A549 (cell line): ENCODE results near the gene SLC44A2. TPM values are rescaled to one million over a fixed set of nuclear protein-coding genes. Genes with fewer than 3 reads are reported as not detected.

Experiments used
- ATAC-seq, 2 experiments: fragments of 200-7000 bp in 1 of 2; fragments of >200 bp in 1 of 2; cut with Nextera tagmentation in 1 of 2; cut with Tn5 transposase in 1 of 2; 3 replicates each; pipeline versions ENCODE4 v1.8.0 to v1.9.1; 2018 to 2020; ENCODE audit warnings: mild to moderate bottlenecking in 1 of 2, moderate library complexity in 1 of 2
- CTCF ChIA-PET: fragments of 300-600 bp; sonication (Branson Sonifier 250); formaldehyde crosslinking; extraction: SDS; loops from one replicate; lab custom pipeline; 2021; ENCODE audit warnings: antibody characterized with exemption, inconsistent platforms; lab: Yijun Ruan, JAX
- POLR2A ChIA-PET: fragments of 350-600 bp; formaldehyde crosslinking; extraction: SDS; loops from one replicate; lab custom pipeline; 2021; ENCODE audit warnings: antibody characterized with exemption, inconsistent platforms; lab: Yijun Ruan, JAX
- DNase-seq, 2 experiments: peaks; one replicate each; pipeline versions ENCODE4 v3.0.0 to v3.0.0-alpha.2; 2011 to 2016; ENCODE audit warnings: low read depth in 1 of 2, low spot score in 1 of 2
- FAIRE-seq: peaks from 2 replicates; lab custom pipeline; 2011; peaks lifted over from hg19 to GRCh38; lab: Jason Lieb, UNC
- H3K27ac ChIP-seq, 2 experiments: fragments of >200 bp; sonication (Bioruptor Twin); formaldehyde crosslinking; 3 replicates each; pipeline ENCODE4 v1.5.1; 2016 to 2017
- H3K4me1 ChIP-seq: fragments of >200 bp; sonication (Bioruptor Twin); formaldehyde crosslinking; 3 replicates; pipeline ENCODE4 v1.6.1; 2016
- H3K4me2 ChIP-seq: fragments of >200 bp; sonication (Bioruptor Twin); formaldehyde crosslinking; 3 replicates; pipeline ENCODE4 v1.6.1; 2016
- H3K4me3 ChIP-seq: fragments of >200 bp; sonication (Bioruptor Twin); formaldehyde crosslinking; 3 replicates; pipeline ENCODE4 v1.5.1; 2016
- H3K9me3 ChIP-seq: fragments of >200 bp; sonication (Bioruptor Twin); formaldehyde crosslinking; 3 replicates; pipeline ENCODE4 v1.6.1; 2016
- CBX8 ChIP-seq: fragments of 200-600 bp; sonication (generic); IDR thresholded peaks from 2 replicates; pipeline ENCODE4 v1.6.1; 2016
- ESRRA ChIP-seq: fragments of 150-350 bp; IDR thresholded peaks from 2 replicates; pipeline ENCODE4 v1.6.1; 2014; ENCODE audit warnings: mild to moderate bottlenecking, low read length, borderline replicate concordance
- FOSB ChIP-seq: fragments of 250-450 bp; sonication (Bioruptor Pico); IDR thresholded peaks from 2 replicates; pipeline ENCODE4 v1.5.0; 2020; ENCODE audit warnings: mild to moderate bottlenecking, moderate library complexity
- FOXS1 ChIP-seq: fragments of 250-450 bp; sonication (Bioruptor Pico); IDR thresholded peaks from 2 replicates; pipeline ENCODE4 v1.5.0; 2020; ENCODE audit warnings: mild to moderate bottlenecking, moderate library complexity
- GATA3 ChIP-seq: IDR thresholded peaks from 2 replicates; pipeline ENCODE4 v1.6.1; 2012; ENCODE audit warnings: borderline replicate concordance
- HDAC2 ChIP-seq: fragments of 200-600 bp; sonication (generic); IDR thresholded peaks from 2 replicates; pipeline ENCODE4 v1.6.1; 2016
- HEYL ChIP-seq: fragments of 250-450 bp; sonication (Bioruptor Pico); IDR thresholded peaks from 2 replicates; pipeline ENCODE4 v1.8.0; 2021; ENCODE audit warnings: mild to moderate bottlenecking, moderate library complexity
- KDM5A ChIP-seq: fragments of 200-600 bp; sonication (generic); IDR thresholded peaks from 2 replicates; pipeline ENCODE4 v1.6.1; 2016; ENCODE audit warnings: antibody characterized with exemption, mild to moderate bottlenecking
- MAZ ChIP-seq: fragments of 150-350 bp; IDR thresholded peaks from 2 replicates; pipeline ENCODE4 v1.6.1; 2014; ENCODE audit warnings: antibody characterized with exemption, low read depth, low read length, borderline replicate concordance
- NR3C1 ChIP-seq: fragments of >200 bp; sonication (Bioruptor Twin); formaldehyde crosslinking; IDR thresholded peaks from 3 replicates; pipeline ENCODE4 v1.6.1; 2017
- POLR2AphosphoS2 ChIP-seq: conservative IDR thresholded peaks from 2 replicates; pipeline ENCODE4 v1.6.1; 2012; ENCODE audit warnings: low read length, improper control_type of control experiment, inconsistent platforms
- RARB ChIP-seq: fragments of 250-450 bp; sonication (Bioruptor Pico); IDR thresholded peaks from 2 replicates; pipeline ENCODE4 v1.8.0; 2021; ENCODE audit warnings: mild to moderate bottlenecking, moderate library complexity
- RCOR1 ChIP-seq: fragments of 150-350 bp; IDR thresholded peaks from 2 replicates; pipeline ENCODE4 v1.6.1; 2014; ENCODE audit warnings: antibody characterized with exemption, low read length, low read depth
- RNF2 ChIP-seq: fragments of 200-600 bp; sonication (generic); IDR thresholded peaks from 2 replicates; pipeline ENCODE4 v1.6.1; 2016; ENCODE audit warnings: low read depth, mild to moderate bottlenecking, antibody characterized with exemption, moderate library complexity, borderline replicate concordance
- TP53 ChIP-seq: fragments of 250-450 bp; sonication (Bioruptor Pico); IDR thresholded peaks from 2 replicates; pipeline ENCODE4 v1.5.0; 2021; ENCODE audit warnings: mild to moderate bottlenecking, moderate library complexity
- WGBS: methylation state at CpG from one replicate; pipeline ENCODE4 v1.1.6; 2017; ENCODE audit errors: missing lambda C conversion rate; 5-methylcytosine and 5-hydroxymethylcytosine counted together
- polyA plus RNA-seq, 4 experiments: library from polyadenylated mRNA; depleted of rRNA in 3 of 4; stranded (reverse); fragments of >200 nt; fragmentation: RNase III in 1 of 4; extraction: RNeasy Plus Mini Kit Qiagen cat#74134 plus additional on column Dnase treatment in 1 of 4; gene quantifications; 2 replicates in 3 of 4; 3 replicates in 1 of 4; pipeline ENCODE4 v1.2.3, GENCODE V29; 2011 to 2017
- TF ChIP-seq, protein P1 (sequence below): fragments of 250-450 bp; sonication (Bioruptor Pico); IDR thresholded peaks from 2 replicates; pipeline ENCODE4 v1.5.0; 2020; ENCODE audit warnings: low read depth, mild to moderate bottlenecking, moderate library complexity
- TF ChIP-seq, protein P2 (sequence below): IDR thresholded peaks from 2 replicates; pipeline ENCODE4 v1.6.1; 2012
- TF ChIP-seq, protein P3 (sequence below): fragments of >200 bp; sonication (Bioruptor Twin); formaldehyde crosslinking; IDR thresholded peaks from 3 replicates; pipeline ENCODE4 v1.5.1; 2016
- TF ChIP-seq, protein P4 (sequence below): fragments of >200 bp; sonication (Bioruptor Twin); formaldehyde crosslinking; IDR thresholded peaks from 3 replicates; pipeline ENCODE4 v1.6.1; 2016
- TF ChIP-seq, protein P5 (sequence below): IDR thresholded peaks from 2 replicates; pipeline ENCODE4 v1.6.1; 2012; ENCODE audit warnings: low read depth, borderline replicate concordance
- TF ChIP-seq, protein P6 (sequence below): IDR thresholded peaks from 2 replicates; pipeline ENCODE4 v1.6.1; 2012
- TF ChIP-seq, protein P7 (sequence below): fragments of 450-650 bp; IDR thresholded peaks from 2 replicates; pipeline ENCODE4 v1.6.1; 2014; ENCODE audit warnings: antibody characterized with exemption

Gene SLC44A2
- polyA plus RNA-seq, 2 of the 4 experiments (the other 2 are of a cell fraction) = 8.3 TPM

DNA sequence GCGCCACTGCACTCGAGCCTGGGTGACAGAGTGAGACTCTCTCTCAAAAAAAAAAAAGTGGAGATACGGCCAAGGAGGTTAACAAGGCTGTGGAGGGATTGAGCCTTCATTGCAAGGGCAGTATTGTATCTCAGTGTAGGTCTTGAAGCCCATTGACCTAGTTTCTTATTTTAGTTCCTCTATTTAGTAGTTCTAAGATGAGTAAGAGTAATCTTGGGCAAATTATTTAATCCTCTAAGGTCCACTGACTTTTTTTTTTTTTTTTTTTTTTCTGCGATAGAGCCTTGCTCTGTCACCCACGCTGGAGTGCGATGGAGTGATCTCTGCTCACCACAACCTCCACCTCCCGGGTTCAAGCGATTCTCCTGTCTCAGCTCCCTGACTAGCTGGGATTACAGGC, 14.5 kb downstream of the SLC44A2 start:
- POLR2A ChIA-PET = no interaction called here
- WGBS = 83% methylated on average over 8 of the region's 8 CpGs

DNA sequence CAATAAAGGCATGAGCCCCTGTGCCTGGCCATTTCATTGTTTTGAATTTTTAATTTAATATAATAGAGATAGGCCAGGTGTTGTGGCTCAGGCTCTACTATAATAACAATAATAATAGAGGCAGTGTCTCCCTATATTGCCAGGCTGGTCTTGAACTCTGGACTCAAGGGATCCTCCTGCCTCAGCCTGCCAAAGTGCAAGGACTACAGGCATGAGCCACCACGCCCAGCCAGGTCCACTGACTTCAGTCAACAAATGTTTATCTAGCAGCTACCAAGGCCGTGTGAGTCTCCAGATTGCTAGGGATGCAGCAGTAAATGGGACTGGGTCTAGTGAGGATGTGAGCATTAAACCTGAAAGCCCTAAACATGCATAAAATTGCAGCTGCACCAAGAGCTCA, 15.0 kb downstream of the SLC44A2 start:
- ChIA-PET CTCF (interaction anchor here (0.6 to 11.3 kb wide), 4 partner anchors 37 to 129 kb away, joined by 3 to 296 read pairs (median 3); no protein-coding TSS in a partner anchor), POLR2A (no interaction called here)
- ATAC-seq = no peak
- DNase-seq = no peak
- FAIRE-seq = no peak
- no peaks in the 10 kb centered on the region for H3K9me3 ChIP-seq
- H3K27ac ChIP-seq = no peak overlapping the region
- no peak overlapping the region for H3K4me2 ChIP-seq
- TF ChIP-seq, protein P1, sequence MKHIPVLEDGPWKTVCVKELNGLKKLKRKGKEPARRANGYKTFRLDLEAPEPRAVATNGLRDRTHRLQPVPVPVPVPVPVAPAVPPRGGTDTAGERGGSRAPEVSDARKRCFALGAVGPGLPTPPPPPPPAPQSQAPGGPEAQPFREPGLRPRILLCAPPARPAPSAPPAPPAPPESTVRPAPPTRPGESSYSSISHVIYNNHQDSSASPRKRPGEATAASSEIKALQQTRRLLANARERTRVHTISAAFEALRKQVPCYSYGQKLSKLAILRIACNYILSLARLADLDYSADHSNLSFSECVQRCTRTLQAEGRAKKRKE = no peak
- H3K4me1 ChIP-seq = no peaks in the 10 kb centered on the region
- WGBS = 26% methylated on average over 2 of the region's 2 CpGs
- H3K4me3 ChIP-seq = no peak overlapping the region

More for the DNA sequence above, 14.5 kb downstream of the SLC44A2 start:
- DNase-seq = no peak
- Histone ChIP-seq H3K4me3 (no peak overlapping the region), H3K4me2 (no peak overlapping the region), H3K9me3 (no peaks in the 10 kb centered on the region), H3K4me1 (no peaks in the 10 kb centered on the region)
- no peak for FAIRE-seq
- ATAC-seq = no peak
- TF ChIP-seq, protein P2, sequence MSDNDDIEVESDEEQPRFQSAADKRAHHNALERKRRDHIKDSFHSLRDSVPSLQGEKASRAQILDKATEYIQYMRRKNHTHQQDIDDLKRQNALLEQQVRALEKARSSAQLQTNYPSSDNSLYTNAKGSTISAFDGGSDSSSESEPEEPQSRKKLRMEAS = no peak
- TF ChIP-seq HDAC2 (no peak), HEYL (CRISPR knock-in tag) (no peak), GATA3 (no peak), NR3C1 (no peak), POLR2AphosphoS2 (no peak)
- TF ChIP-seq, protein P3, sequence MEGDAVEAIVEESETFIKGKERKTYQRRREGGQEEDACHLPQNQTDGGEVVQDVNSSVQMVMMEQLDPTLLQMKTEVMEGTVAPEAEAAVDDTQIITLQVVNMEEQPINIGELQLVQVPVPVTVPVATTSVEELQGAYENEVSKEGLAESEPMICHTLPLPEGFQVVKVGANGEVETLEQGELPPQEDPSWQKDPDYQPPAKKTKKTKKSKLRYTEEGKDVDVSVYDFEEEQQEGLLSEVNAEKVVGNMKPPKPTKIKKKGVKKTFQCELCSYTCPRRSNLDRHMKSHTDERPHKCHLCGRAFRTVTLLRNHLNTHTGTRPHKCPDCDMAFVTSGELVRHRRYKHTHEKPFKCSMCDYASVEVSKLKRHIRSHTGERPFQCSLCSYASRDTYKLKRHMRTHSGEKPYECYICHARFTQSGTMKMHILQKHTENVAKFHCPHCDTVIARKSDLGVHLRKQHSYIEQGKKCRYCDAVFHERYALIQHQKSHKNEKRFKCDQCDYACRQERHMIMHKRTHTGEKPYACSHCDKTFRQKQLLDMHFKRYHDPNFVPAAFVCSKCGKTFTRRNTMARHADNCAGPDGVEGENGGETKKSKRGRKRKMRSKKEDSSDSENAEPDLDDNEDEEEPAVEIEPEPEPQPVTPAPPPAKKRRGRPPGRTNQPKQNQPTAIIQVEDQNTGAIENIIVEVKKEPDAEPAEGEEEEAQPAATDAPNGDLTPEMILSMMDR = no peak
- TF ChIP-seq, all 56 proteins: peak for 0
- CTCF ChIA-PET = interaction anchor here (1.3 to 11.3 kb wide), 2 partner anchors 59 to 67 kb away, joined by 3 to 296 read pairs; no protein-coding TSS in a partner anchor
- H3K27ac ChIP-seq = no peak overlapping the region

DNA sequence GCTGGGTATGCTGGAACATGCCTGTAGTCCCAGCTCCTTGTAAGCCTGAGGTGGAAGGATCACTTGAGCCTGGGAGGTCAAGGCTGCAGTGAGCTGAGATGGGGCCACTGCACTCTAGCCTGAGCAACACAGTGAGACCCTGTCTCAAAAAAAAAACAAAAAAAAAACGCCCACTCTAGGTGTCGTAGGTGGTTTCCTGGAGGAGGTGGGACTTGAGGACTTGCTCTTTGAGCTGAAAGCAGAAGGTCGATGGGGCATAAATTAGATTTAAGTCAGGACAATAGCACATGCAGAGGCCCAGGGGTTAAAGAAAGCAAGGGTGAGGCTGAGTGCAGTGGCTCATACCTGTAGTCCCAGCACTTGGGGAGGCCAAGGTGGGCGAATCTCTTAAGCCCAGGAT, 15.9 kb downstream of the SLC44A2 start:
- Histone ChIP-seq H3K4me3 (no peak overlapping the region), H3K27ac (no peak overlapping the region), H3K9me3 (no peaks in the 10 kb centered on the region), H3K4me1 (no peaks in the 10 kb centered on the region), H3K4me2 (no peak overlapping the region)
- CTCF ChIA-PET = interaction anchor here (0.6 to 11.3 kb wide), 9 partner anchors 13 to 138 kb away, joined by 3 to 296 read pairs (median 4); no protein-coding TSS in a partner anchor
- 60% methylated on average over 4 of the region's 4 CpGs for WGBS
- DNase-seq (no peak), ATAC-seq (no peak), FAIRE-seq (no peak)
- no peak for TF ChIP-seq RNF2
- TF ChIP-seq, protein P4, sequence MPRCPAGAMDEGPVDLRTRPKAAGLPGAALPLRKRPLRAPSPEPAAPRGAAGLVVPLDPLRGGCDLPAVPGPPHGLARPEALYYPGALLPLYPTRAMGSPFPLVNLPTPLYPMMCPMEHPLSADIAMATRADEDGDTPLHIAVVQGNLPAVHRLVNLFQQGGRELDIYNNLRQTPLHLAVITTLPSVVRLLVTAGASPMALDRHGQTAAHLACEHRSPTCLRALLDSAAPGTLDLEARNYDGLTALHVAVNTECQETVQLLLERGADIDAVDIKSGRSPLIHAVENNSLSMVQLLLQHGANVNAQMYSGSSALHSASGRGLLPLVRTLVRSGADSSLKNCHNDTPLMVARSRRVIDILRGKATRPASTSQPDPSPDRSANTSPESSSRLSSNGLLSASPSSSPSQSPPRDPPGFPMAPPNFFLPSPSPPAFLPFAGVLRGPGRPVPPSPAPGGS = no peak
- TF ChIP-seq CBX8 = no peak
- POLR2A ChIA-PET = no interaction called here

DNA sequence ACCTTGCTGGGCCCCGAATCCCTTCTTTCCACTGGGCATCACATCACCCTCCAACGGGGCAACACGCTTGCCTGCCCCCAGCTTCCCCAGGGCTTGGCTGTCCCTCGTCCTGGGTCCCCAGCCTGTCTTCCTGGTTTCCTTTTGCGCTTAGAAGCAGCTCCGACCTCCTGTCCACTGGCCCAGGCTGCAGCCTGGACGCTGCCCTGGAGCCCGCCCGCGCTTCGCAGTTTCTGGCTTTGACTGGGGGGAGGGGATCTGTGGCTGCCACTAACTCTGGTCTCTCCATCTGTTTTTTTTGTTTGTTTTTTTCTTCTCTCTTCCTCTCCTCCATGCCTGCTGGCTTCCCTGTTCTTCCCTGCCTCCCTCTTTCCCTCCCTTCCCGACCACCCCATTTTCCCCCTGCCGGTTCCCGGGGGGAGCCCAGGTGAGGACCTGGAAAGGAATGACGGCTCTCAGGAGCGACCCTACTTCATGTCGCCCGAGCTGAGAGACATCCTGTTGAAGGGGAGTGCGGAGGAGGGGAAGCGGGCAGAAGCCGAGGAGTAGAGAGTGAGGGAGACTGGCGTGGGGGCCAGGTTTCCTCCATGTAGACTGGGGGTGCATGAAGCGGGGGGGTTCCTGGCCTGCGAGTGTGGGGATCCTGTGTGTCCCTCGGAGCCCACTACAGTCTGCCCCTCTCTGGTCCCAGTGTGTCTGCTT, 17.3 kb downstream of the SLC44A2 start:
- CTCF ChIA-PET = interaction anchor here (1.9 to 11.3 kb wide), 4 partner anchors 20 to 61 kb away, joined by 9 to 296 read pairs (median 16); no protein-coding TSS in a partner anchor
- no peak overlapping the region for H3K4me2 ChIP-seq
- DNase-seq (no peak), FAIRE-seq (no peak), ATAC-seq (no peak)
- H3K27ac ChIP-seq = no peak overlapping the region
- H3K4me1 ChIP-seq = no peaks in the 10 kb centered on the region
- H3K9me3 ChIP-seq = no peaks in the 10 kb centered on the region
- H3K4me3 ChIP-seq = no peak overlapping the region
- WGBS = 79% methylated on average over 23 of the region's 25 CpGs
- TF ChIP-seq RCOR1 = no peak
- TF ChIP-seq, protein P5, sequence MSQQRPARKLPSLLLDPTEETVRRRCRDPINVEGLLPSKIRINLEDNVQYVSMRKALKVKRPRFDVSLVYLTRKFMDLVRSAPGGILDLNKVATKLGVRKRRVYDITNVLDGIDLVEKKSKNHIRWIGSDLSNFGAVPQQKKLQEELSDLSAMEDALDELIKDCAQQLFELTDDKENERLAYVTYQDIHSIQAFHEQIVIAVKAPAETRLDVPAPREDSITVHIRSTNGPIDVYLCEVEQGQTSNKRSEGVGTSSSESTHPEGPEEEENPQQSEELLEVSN = no peak
- TF ChIP-seq CBX8 = no peak
- TF ChIP-seq TP53 (CRISPR knock-in tag) = no peak
- TF ChIP-seq ESRRA = no peak
- no peak for TF ChIP-seq HDAC2
- no peak for TF ChIP-seq NR3C1
- TF ChIP-seq FOSB (CRISPR knock-in tag) = no peak
- TF ChIP-seq, protein P2 = no peak
- no peak for TF ChIP-seq HEYL (CRISPR knock-in tag)
- no peak for TF ChIP-seq FOXS1
- TF ChIP-seq RARB (CRISPR knock-in tag) = no peak
- no peak for TF ChIP-seq MAZ
- TF ChIP-seq KDM5A = no peak
- TF ChIP-seq, protein P6, sequence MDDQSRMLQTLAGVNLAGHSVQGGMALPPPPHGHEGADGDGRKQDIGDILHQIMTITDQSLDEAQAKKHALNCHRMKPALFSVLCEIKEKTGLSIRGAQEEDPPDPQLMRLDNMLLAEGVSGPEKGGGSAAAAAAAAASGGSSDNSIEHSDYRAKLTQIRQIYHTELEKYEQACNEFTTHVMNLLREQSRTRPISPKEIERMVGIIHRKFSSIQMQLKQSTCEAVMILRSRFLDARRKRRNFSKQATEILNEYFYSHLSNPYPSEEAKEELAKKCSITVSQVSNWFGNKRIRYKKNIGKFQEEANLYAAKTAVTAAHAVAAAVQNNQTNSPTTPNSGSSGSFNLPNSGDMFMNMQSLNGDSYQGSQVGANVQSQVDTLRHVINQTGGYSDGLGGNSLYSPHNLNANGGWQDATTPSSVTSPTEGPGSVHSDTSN = no peak
- TF ChIP-seq, protein P7, sequence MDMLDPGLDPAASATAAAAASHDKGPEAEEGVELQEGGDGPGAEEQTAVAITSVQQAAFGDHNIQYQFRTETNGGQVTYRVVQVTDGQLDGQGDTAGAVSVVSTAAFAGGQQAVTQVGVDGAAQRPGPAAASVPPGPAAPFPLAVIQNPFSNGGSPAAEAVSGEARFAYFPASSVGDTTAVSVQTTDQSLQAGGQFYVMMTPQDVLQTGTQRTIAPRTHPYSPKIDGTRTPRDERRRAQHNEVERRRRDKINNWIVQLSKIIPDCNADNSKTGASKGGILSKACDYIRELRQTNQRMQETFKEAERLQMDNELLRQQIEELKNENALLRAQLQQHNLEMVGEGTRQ = no peak
- POLR2A ChIA-PET = no interaction called here
